CD14-positive monocyte (primary cell): ENCODE data around the gene DAPK1. TPM values are rescaled to one million over a fixed set of nuclear protein-coding genes. Genes with fewer than 3 reads are reported as not detected.

Experiments
- DNase-seq, 3 donors: peaks; one replicate each; pipeline ENCODE4 v3.0.0-alpha.2; 2011 to 2022
- H2AFZ ChIP-seq: 2 replicates; pipeline ENCODE4 v1.6.0; 2012; ENCODE audit warnings: mild to moderate bottlenecking, low read depth, low read length, inconsistent platforms; ENCODE audit not compliant: insufficient read depth, poor library complexity, severe bottlenecking
- H3K27ac ChIP-seq, 2 donors: 1 replicate in 1 of 2; 2 replicates in 1 of 2; pipeline ENCODE4 v1.5.1; 2012 to 2013; ENCODE audit warnings: low read length in 2 of 2, control low read depth in 1 of 2, inconsistent platforms in 1 of 2, low read depth in 1 of 2, mild to moderate bottlenecking in 1 of 2
- H3K27me3 ChIP-seq, 2 donors: one replicate each; pipeline versions ENCODE4 v1.6.0 to v1.6.1; 2011 to 2013; ENCODE audit warnings: low read length in 2 of 2; ENCODE audit not compliant: control insufficient read depth in 2 of 2, insufficient read depth in 2 of 2
- H3K36me3 ChIP-seq, 2 donors: replicated peaks in 1 of 2; 1 replicate in 1 of 2; 2 replicates in 1 of 2; pipeline versions ENCODE4 v1.5.1 to v1.6.1; 2012 to 2013; ENCODE audit warnings: low read length in 2 of 2, control low read depth in 1 of 2, inconsistent platforms in 1 of 2, mild to moderate bottlenecking in 1 of 2; ENCODE audit not compliant: insufficient read depth in 2 of 2, control insufficient read depth in 1 of 2
- H3K4me1 ChIP-seq, 2 donors: 1 replicate in 1 of 2; 2 replicates in 1 of 2; pipeline versions ENCODE4 v1.5.1 to v1.6.1; 2012 to 2013; ENCODE audit warnings: low read length in 2 of 2, control low read depth in 1 of 2, inconsistent platforms in 1 of 2, mild to moderate bottlenecking in 1 of 2, moderate library complexity in 1 of 2; ENCODE audit not compliant: insufficient read depth in 2 of 2, control insufficient read depth in 1 of 2
- H3K4me2 ChIP-seq: replicated peaks from 2 replicates; pipeline ENCODE3; 2012; ENCODE audit warnings: low read length, moderate library complexity, mild to moderate bottlenecking; ENCODE audit not compliant: poor library complexity, severe bottlenecking; ENCODE audit errors: extremely low read depth
- H3K4me3 ChIP-seq, 3 experiments: fragments of 200-600 bp in 1 of 3; sonication (generic) in 1 of 3; replicated peaks in 1 of 3; 1 replicate in 2 of 3; 2 replicates in 1 of 3; pipeline ENCODE4 v1.5.1; 2011 to 2013; ENCODE audit warnings: low read length in 3 of 3, mild to moderate bottlenecking in 3 of 3, control low read depth in 2 of 3, low read depth in 2 of 3, inconsistent platforms in 1 of 3, moderate library complexity in 1 of 3
- H3K79me2 ChIP-seq: 2 replicates; pipeline ENCODE4 v1.6.0; 2012; ENCODE audit warnings: mild to moderate bottlenecking, control low read depth, inconsistent platforms, low read length, moderate library complexity; ENCODE audit not compliant: insufficient read depth
- H3K9ac ChIP-seq: 2 replicates; pipeline ENCODE4 v1.6.0; 2017; ENCODE audit warnings: low read length, mild to moderate bottlenecking; ENCODE audit not compliant: insufficient read depth, poor library complexity, severe bottlenecking
- H3K9me3 ChIP-seq, 2 donors: replicated peaks in 1 of 2; 1 replicate in 1 of 2; 2 replicates in 1 of 2; pipeline versions ENCODE4 v1.5.1 to v1.6.1; 2012 to 2013; ENCODE audit warnings: low read length in 2 of 2, control low read depth in 1 of 2; ENCODE audit not compliant: control insufficient read depth in 1 of 2, insufficient read depth in 1 of 2
- H4K20me1 ChIP-seq: 2 replicates; pipeline ENCODE4 v1.6.0; 2012; ENCODE audit warnings: mild to moderate bottlenecking, low read length, control low read depth, moderate library complexity; ENCODE audit not compliant: insufficient read depth
- H3K27ac Mint-ChIP-seq, 7 donors: one replicate each; pipeline ENCODE4 v1.8.0; 2020; ENCODE audit warnings: mild to moderate bottlenecking in 7 of 7, mixed read lengths in 7 of 7, moderate library complexity in 6 of 7, inconsistent platforms in 2 of 7
- H3K27me3 Mint-ChIP-seq, 3 donors: one replicate each; pipeline ENCODE4 v1.8.0; 2021 to 2022; ENCODE audit warnings: low read depth in 3 of 3, mild to moderate bottlenecking in 3 of 3, mixed read lengths in 3 of 3, moderate library complexity in 3 of 3, inconsistent platforms in 1 of 3
- H3K36me3 Mint-ChIP-seq, 2 donors: one replicate each; pipeline ENCODE4 v1.8.0; 2020; ENCODE audit warnings: mixed read lengths in 2 of 2, inconsistent platforms in 1 of 2, mild to moderate bottlenecking in 1 of 2
- H3K4me1 Mint-ChIP-seq: one replicate; pipeline ENCODE4 v1.8.0; 2020; ENCODE audit warnings: mild to moderate bottlenecking, mixed read lengths
- H3K4me3 Mint-ChIP-seq, 2 donors: one replicate each; pipeline ENCODE4 v1.8.0; 2020; ENCODE audit warnings: mild to moderate bottlenecking in 2 of 2, mixed read lengths in 2 of 2, moderate library complexity in 1 of 2
- H3K9me3 Mint-ChIP-seq, 7 donors: one replicate each; pipeline ENCODE4 v1.8.0; 2020 to 2022; ENCODE audit warnings: mixed read lengths in 7 of 7, mild to moderate bottlenecking in 6 of 7, moderate library complexity in 6 of 7, inconsistent platforms in 2 of 7
- intact Hi-C, 2 donors: fragments of 100-400 bp; cut with micrococcal nuclease; formaldehyde crosslinking; loops; one replicate each; pipeline versions ENCODE4 v1.15.0 to v1.15.1; 2023
- polyA plus RNA-seq, 3 donors: library from polyadenylated mRNA; depleted of rRNA in 1 of 3; unstranded in 2 of 3; stranded (reverse) in 1 of 3; fragments of 300-500 nt in 2 of 3; fragments of >200 nt in 1 of 3; fragmentation: Illumina TruSeq in 2 of 3; gene quantifications; 1 replicate in 2 of 3; 2 replicates in 1 of 3; pipeline ENCODE4 v1.2.3, GENCODE V29; 2012 to 2021
- TF ChIP-seq, protein P1 (sequence below): fragments of 200-600 bp; IDR thresholded peaks from one replicate; pipeline ENCODE4 v1.8.0; 2022; ENCODE audit warnings: antibody characterized with exemption, mild to moderate bottlenecking

The DAPK1 gene
- polyA plus RNA-seq, 3 donors: 24.1 to 102 (median 44.4) TPM

DNA sequence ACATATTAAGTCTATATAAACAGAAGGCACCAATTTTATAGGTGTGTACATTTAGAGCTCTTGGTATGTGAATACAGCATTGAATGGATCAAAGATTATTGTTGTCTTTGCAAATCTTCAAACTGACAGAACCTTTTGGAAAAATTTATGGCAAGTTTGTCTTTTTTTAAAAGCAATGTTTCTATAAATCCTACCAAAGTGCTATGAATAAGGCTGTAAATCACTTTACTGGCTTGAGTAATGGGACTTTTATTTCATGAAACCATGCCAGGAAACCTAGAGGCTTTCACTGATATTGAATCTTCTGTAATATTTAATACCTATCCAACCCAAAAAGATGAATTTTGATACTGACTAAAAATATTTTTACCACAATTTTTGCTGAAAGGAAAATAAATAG lies 7.4 kb upstream of the DAPK1 start:
- TF ChIP-seq, protein P1, sequence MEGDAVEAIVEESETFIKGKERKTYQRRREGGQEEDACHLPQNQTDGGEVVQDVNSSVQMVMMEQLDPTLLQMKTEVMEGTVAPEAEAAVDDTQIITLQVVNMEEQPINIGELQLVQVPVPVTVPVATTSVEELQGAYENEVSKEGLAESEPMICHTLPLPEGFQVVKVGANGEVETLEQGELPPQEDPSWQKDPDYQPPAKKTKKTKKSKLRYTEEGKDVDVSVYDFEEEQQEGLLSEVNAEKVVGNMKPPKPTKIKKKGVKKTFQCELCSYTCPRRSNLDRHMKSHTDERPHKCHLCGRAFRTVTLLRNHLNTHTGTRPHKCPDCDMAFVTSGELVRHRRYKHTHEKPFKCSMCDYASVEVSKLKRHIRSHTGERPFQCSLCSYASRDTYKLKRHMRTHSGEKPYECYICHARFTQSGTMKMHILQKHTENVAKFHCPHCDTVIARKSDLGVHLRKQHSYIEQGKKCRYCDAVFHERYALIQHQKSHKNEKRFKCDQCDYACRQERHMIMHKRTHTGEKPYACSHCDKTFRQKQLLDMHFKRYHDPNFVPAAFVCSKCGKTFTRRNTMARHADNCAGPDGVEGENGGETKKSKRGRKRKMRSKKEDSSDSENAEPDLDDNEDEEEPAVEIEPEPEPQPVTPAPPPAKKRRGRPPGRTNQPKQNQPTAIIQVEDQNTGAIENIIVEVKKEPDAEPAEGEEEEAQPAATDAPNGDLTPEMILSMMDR: no peak
- Mint-ChIP-seq H3K27me3 (peaks cover 0 to 7% (median 5%) of the 10 kb centered on the region in 3 donors), H3K9me3 (peaks cover 0 to 3% (median 0%) of the 10 kb centered on the region in 7 donors)

DNA sequence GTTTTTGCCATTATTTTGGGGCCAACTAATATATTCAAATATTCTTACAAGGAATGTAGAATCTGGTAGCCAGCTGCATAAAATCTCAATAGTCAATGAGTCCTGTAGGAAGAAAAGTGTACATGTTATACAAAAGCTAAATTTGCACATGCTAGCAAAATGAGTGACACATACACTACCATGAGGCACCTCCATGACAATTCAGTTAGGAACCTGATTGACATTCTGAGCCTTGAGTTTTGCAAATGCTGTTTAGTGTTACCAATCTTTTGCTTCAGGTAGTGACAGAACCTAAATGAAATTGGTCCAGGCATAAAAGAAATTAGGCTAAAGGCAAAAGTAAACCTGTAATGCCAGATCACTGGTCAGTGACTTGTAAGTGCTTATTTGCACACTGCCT lies 6.8 kb upstream of the DAPK1 start:
- Histone ChIP-seq H3K27me3 (no peaks in the 10 kb centered on the region), H2AFZ (no peak overlapping the region), H3K4me3 (no peak overlapping the region), H3K4me2 (no peak overlapping the region), H3K27ac (no peak overlapping the region), H3K9me3 (no peaks in the 10 kb centered on the region), H3K9ac (no peak overlapping the region), H3K36me3 (no peaks in the 10 kb centered on the region), H3K79me2 (no peaks in the 10 kb centered on the region), H4K20me1 (no peaks in the 10 kb centered on the region), H3K4me1 (peaks cover 23 to 47% of the 10 kb centered on the region in 2 donors)
- peaks cover 0 to 8% (median 7%) of the 10 kb centered on the region in 3 donors for H3K27me3 Mint-ChIP-seq
- no peak overlapping the region for H3K27ac Mint-ChIP-seq
- peaks cover 0 to 1% (median 0%) of the 10 kb centered on the region in 7 donors for H3K9me3 Mint-ChIP-seq
- TF ChIP-seq, protein P1: no peak
- no peak overlapping the region for H3K4me3 Mint-ChIP-seq
- intact Hi-C loops: loop anchor here in 1 of 2 donors (10.0 kb wide), 2 partner anchors 156 to 224 kb away; no protein-coding TSS in a partner anchor
- no peak for DNase-seq
- peaks cover 46% of the 10 kb centered on the region for H3K4me1 Mint-ChIP-seq
- H3K36me3 Mint-ChIP-seq: no peaks in the 10 kb centered on the region

More for the DNA sequence above, 7.4 kb upstream of the DAPK1 start:
- H3K4me2 ChIP-seq: no peak overlapping the region
- no peaks in the 10 kb centered on the region for H3K79me2 ChIP-seq
- no peaks in the 10 kb centered on the region for H3K9me3 ChIP-seq
- Mint-ChIP-seq H3K36me3 (no peaks in the 10 kb centered on the region), H3K4me3 (no peak overlapping the region), H3K4me1 (peaks cover 40% of the 10 kb centered on the region), H3K27ac (no peak overlapping the region)
- no peaks in the 10 kb centered on the region for H4K20me1 ChIP-seq
- H3K27me3 ChIP-seq: no peaks in the 10 kb centered on the region
- no peak overlapping the region for H3K4me3 ChIP-seq
- no peak overlapping the region for H3K27ac ChIP-seq
- no peak overlapping the region for H3K9ac ChIP-seq
- no peak overlapping the region for H2AFZ ChIP-seq
- DNase-seq: no peak
- peaks cover 21 to 41% of the 10 kb centered on the region in 2 donors for H3K4me1 ChIP-seq
- H3K36me3 ChIP-seq: no peaks in the 10 kb centered on the region
- intact Hi-C loops: loop anchor here in 1 of 2 donors (10.0 kb wide), 2 partner anchors 155 to 225 kb away; no protein-coding TSS in a partner anchor
